Mammary microvascular endothelial cell (primary cell): ENCODE data around the gene DAD1. TPM values are rescaled to one million over a fixed set of nuclear protein-coding genes. Genes with fewer than 3 reads are reported as not detected.

Experiments used
- total RNA-seq: library from RNA; depleted of rRNA; stranded (reverse); fragments of >200 nt; gene quantifications from 2 replicates; pipeline ENCODE4 v1.2.3, GENCODE V29; 2015

The DAD1 gene
- 435 and 440 TPM in 2 replicates for total RNA-seq

GRCh38 chr14:22589096-22589839 lies at the start of gene DAD1:
Gene DAD1 (minus strand): TSS chr14:22589224. CDS start chr14:22589157, 67 bp downstream.

GRCh38 chr14:22598099-22598895 lies 9.3 kb upstream of the DAD1 start, which contains the start of gene ABHD4:
Gene ABHD4 (plus strand): TSS chr14:22598300. CDS start chr14:22598307, 7 bp downstream.

Other genes with a start within 250 kb of the DAD1 start
- gene ABHD4, start 9.1 kb upstream of the DAD1 start, total RNA-seq: 16.1 and 17.2 TPM in 2 replicates
- not detected in 2 replicates for gene OR6J1, start 55.1 kb upstream of the DAD1 start, total RNA-seq
- 119 and 132 TPM in 2 replicates for gene OXA1L, start 177.5 kb upstream of the DAD1 start, total RNA-seq
- 12.2 and 12.6 TPM in 2 replicates for gene SLC7A7, start 226.2 kb upstream of the DAD1 start, total RNA-seq
- 226 and 283 TPM in 2 replicates for gene MRPL52, start 240.7 kb upstream of the DAD1 start, total RNA-seq
- gene MMP14, start 247.4 kb upstream of the DAD1 start, total RNA-seq: 238 and 246 TPM in 2 replicates